Measurements from ENCODE around the gene KCNQ5.
"Not testable (repeated sequence)": the region's sequence is repeated elsewhere in the genome, so short reads cannot be mapped to it uniquely, and the experiment has no call there.

Gene KCNQ5

DNA sequence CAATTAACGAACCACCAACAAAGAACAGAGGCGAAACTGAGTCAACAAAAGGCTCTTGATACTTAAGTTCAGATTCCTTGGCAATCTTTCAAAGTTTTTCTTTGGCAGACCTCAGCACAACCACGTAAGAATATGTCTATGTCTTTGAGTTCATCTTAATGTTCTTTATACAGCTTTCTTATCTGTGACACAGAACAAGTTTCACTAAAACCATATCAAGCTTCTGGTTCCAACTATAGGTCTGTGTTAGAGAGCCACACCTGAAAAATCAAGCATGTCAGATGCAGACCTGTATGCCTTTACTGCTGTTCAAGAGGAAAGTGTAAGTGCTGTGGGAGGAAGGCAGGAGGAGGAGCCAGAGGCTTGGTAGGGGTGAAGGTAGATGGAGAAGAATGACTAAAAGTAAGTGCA lies 332.1 kb downstream of the KCNQ5 start:
- no peak for DNase-seq (ENCODE audit: low read depth)

DNA sequence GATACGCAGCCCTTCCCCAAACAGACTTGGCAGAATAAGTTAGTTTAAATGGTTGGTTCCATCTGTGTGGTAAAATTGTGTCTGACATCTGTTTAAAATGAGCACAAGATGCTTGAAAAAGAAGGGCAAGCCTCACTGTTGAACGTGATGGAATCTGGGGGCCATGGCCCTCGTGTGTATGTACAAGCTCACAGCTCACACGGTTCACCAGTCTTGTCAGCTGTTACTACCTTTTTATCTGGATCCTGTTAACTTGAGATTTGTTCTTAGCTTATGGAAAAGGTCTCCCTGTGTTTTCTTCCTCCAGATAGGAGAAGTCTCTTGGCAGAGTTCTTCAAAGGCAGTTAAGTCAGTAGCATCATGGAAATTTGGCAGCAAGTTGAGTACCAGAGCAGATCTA lies 332.9 kb downstream of the KCNQ5 start:
- DNase-seq (ENCODE audit: low read depth) = no peak

DNA sequence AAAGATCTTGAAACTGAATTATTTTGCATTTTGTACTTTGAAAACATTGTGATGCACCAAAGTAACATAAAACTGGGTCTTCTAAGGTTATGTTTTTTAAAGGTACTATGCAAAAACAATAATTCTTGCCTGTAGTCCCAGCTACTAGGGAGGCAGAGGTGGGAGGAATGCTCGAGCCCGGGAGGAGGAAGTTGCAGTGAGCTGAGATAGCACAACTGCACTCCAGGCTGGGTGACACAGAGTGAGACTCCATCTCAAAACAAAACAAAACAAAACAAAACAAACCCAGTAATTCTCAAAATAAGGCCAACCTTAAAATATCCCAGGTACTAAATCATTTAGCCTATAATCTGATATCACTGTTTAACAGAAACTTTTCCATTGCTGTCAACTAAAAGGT lies 333.8 kb downstream of the KCNQ5 start:
- DNase-seq (ENCODE audit: low read depth) = no peak

DNA sequence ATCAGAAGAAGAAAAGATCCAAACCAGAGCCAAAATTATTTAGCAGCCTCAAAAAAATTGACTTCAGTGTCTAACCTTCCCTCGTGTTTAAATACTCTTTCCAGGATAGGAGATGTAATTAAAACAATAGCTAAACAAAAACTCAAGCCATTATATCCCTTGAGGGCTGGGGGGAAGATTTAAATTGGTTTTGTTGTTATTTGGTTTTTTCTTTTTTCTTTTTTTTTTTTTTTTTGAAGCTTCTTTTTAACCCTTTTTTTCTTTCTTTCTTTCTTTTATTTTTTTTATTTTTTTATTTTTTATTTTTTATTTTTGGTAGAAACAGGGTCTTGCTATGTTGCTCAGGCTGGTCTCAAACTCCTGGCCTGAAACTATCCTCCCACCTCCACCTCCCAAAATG lies 334.4 kb downstream of the KCNQ5 start:
- no peak for DNase-seq (ENCODE audit: low read depth)

DNA sequence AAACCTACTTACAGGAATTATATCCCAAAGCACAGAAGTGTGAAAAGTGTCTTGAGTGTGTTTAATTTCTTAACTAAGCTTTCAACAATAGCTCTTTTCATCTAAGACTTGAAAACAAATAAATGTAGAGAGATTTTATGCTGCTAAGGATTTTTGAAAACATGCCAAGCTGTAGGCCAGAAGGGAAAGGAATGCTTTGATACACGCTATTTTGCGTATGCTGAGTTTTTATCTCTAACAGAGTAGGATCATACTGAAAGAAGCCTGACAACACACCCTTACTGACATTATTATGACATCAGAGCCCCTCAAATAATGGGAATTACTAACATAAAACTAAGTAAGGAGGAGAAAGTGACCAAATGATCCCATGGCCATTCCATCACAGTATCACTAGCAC lies 338.0 kb downstream of the KCNQ5 start:
- no peak for DNase-seq (ENCODE audit: low read depth)

DNA sequence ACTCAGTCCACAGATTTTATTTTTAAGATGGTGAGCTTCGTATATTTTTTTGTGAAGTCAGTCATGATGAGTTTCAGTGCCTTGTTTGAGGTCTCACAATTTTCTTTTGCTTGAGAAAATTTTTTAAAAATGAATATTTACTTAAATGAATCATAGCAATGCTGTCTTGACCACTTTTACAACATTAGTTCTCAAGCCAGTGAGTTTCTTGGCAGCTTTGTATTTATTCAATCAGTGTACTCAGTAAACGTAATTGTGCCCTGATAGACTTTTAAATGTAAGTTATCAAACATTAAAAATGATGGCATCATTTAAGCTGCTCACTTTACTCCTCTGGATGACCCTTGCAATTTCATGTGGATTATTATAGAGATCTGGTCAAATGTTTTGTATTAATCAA lies 342.1 kb downstream of the KCNQ5 start:
- DNase-seq (ENCODE audit: low read depth) = no peak

DNA sequence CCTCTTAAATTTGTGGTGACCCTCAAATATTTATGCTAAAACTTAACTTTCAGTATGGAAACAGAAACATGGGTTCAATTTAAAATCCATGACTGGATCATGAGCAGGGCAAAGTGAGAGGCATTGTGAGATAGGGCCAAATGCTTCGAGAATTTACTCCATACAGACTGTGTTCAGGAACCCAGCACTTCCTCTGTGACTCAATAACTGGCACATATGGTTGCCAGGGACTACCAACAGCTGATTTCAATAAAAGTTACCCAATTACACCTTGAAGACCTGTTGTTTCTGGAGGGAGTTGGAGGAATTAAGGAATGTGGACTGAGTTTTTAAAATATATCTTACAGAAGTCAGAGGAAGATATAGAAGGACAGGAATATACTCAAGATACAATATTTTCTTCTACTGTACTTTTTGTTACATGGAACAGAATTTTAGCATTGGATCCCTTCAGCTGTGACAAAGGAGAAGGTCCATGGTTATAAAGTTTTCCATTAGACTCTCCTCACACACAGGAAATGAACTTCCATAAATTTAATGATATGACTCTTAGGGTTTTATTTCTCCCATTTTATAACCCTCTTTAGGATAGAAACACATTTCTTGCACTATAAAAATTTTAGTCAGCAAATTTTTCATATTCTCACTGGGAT lies 344.9 kb downstream of the KCNQ5 start:
- no peak for DNase-seq (ENCODE audit: low read depth)

DNA sequence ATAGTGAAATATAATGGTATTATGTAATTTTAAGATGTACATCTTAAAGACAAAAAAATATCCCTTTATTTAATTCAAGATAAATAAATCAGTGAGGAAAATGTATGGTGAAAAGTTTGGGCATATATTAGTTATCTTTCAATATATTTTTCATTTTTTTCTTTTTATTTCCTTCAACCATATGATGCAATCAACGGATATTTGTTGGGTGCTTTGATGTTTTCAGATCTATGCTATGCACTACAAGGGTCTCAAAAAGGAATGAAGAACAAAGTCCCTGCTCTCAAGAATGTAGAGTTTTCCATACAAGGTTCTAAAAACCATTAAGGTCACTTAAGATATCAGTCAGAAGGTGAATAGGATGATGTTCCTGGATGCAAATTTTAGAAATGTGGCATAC lies 345.5 kb downstream of the KCNQ5 start:
- no peak for DNase-seq (ENCODE audit: low read depth)

DNA sequence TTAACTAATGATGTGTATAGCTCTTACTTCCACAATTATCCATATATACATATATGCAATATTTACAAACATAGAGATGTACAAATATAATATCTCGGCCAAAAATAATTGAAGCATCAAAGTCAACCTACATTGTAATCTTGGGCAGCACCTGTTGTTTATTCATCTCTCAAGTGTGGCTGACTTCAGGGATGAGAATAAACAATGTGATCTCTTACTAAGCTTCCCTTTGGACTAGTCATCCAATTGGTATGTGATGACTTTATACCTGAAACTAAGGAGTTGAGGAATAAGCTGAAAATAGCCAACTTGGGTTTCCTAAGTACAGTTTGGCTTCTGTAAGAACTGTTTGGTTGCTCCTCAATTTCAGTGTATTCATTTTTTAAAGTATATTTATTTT lies 346.8 kb downstream of the KCNQ5 start:
- DNase-seq (ENCODE audit: low read depth) = no peak

DNA sequence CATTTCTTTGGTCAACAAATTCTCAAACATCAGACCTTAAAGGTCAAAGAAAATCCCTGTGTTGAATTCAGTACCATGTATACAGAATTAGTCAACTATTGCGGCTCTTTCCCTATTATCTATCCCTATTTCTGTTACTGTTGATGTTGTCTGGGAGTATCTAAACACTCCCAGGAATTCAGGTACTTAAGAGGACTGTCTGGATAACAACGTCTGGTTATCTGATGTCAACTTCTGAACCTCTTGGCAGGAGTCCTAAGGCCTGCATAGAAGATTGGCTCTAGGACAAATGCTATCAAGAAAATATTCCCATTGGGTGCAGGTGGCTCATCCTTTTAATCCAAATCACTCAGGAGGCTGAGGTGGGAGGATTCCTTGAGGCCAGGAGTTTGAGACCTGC lies 347.8 kb downstream of the KCNQ5 start:
- DNase-seq (ENCODE audit: low read depth) = no peak

DNA sequence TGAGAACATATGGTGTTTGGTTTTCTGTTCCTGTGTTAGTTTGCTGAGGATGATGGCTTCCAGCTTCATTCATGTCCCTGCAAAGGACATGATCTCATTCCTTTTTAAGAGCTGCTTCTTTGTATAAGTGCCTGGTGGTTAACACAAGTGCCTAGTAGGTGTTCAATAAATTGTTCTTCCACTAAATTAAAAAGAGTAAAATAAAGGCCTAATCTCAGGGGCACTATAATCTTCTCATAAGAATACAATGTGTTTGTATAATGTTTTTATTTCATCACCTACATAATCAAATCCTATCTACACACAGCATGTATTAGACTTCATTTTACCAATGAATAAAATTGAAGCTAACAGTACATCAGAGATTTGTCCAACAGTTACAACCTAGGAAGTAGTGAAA lies 350.7 kb downstream of the KCNQ5 start:
- DNase-seq (ENCODE audit: low read depth) = no peak

DNA sequence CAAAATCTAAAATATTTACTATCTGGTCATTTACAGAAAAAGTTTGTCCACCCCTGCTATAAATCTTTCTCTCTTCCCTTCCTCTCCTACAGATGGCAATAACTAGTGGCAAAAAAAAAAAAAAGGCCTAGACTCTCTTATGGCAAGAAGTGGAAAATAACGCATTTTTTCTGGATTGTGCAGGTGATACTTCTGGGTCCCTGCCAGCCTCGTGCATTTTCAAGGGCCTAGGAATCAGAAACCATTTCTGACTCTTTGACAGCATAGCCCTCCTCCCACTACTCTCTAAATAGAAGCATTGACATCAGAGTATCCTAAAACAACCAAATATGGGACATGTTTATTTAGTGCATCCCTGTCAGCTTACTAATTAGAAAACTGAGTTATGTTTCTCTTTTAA lies 352.4 kb downstream of the KCNQ5 start:
- no peak for DNase-seq (ENCODE audit: low read depth)

DNA sequence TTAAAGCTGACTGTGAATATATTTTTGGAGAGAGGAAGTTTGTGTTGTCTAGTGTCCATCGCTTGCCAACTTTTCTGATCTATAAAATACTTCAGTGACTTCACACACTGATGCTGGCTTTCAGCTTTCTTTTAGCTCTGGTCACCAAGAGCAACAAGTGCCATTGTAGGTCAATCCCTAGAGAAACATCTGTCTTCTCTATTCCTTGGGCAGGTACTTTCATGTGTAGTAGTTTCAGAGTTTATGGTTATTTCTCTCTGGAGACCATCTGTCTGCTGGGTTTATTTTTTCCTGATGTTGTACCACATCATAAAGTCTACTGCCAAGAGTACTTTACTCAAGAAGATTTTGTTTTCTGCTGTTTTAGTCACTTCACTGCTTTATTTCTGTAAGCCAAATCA lies 353.5 kb downstream of the KCNQ5 start:
- no peak for DNase-seq (ENCODE audit: low read depth)

DNA sequence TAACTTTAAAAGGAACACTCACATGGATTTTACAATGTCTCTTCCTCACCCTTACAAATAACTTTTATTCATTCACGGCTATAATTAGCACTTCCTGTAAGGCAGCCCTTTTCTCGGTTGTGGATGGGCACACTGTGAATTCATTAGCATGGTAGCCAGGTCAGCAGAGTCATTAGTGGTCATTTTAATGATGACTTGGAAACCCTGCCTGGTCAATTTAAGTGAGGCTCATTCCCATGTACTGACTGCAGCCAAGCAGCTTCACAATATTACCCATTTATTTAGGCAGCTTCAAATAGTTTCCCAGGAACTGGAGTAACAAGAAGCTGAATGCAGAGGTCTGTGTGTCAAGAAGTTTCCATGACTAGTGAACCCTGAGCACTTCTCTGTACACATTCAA lies 354.6 kb downstream of the KCNQ5 start:
- no peak for DNase-seq (ENCODE audit: low read depth)

DNA sequence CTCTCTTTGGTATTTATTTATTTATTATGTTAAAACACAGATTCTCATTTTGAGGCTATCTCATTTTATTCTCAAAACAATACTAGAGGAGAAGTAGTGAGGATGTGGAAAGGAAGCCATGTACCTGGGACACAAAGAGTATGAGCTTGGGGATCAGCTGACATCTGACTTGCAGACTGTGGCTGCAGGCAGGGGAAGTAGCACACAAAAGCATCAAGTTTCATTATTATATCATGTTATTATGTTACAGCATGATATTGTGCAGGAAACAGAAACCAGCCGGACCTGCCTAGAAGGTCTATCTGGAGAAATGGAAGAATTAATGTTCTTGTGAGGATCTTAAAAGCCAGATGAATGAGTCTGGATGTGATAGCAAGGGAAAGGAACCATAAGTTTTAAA lies 355.2 kb downstream of the KCNQ5 start:
- DNase-seq (ENCODE audit: low read depth) = no peak

DNA sequence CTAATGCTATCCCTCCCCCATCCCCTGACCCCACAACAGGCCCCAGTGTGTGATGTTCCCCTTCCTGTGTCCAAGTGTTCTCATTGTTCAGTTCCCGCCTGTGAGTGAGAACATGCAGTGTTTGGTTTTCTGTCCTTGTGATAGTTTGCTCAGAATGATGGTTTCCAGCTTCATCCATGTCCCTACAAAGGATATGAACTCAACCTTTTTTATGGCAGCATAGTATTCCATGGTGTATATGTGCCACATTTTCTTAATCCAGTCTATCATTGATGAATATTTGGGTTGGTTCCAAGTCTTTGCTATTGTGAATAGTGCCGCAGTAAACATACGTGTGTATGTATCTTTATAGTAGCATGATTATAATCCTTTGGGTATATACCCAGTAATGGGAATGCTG lies 356.9 kb downstream of the KCNQ5 start:
- DNase-seq (ENCODE audit: low read depth) = not testable (repeated sequence)

DNA sequence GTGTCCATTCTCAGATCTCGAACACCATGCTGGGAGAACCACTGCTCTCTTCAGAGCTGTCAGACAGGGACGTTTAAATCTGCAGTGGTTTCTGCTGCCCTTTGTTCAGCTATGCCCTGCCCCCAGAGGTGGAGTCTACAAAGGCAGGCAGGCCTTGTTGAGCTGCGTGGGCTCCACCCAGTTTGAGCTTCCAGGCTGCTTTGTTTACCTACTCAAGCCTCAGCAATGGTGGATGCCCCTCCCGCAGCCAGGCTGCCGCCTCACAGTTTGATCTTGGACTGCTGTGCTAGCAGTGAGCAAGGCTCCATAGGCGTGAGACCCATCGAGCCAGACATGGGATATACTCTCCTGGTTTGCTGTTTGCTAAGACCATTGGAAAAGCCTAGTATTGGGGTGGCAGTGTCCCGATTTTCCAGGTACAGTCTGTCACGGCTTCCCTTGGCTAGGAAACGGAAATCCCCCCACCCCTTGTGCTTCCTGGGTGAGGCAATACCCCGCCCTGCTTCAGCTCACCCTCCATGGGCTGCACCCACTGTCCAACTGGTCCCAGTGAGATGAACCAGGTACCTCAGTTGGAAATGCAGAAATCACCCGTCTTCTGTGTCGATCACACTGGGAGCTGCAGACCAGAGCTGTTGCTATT lies 362.4 kb downstream of the KCNQ5 start:
- not testable (repeated sequence) for DNase-seq (ENCODE audit: low read depth)

DNA sequence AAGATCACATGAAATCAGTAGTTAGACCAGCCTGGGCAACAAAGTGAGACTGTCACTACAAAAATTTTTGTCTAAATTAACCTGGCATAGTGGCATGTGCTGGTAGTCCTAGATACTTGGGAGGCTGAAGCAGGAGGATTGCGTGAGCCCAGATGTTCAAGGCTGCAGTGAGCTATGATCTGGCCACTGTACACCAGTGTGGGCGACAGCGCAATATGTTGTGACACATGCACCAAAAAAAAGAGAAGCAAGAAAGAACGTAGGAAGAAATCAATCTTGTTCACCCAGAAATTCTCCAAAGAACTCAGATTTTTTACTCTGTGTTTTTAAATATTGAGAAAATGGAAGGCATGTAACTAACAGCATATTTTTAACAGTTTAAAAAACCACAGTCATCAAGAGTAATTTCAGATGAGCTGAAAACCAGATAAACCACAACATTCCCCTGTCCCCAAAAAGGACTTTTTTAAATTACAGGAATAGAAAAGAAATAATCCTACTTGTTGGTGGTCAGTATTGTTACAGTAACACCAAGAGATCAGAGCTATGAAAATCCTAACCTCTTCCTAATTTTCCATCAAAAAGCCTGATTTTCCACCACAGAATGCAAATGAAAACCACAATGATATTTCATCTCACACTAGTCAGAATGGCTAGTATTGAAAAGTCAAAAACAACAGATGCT lies 363.3 kb downstream of the KCNQ5 start:
- no peak for DNase-seq (ENCODE audit: low read depth)

DNA sequence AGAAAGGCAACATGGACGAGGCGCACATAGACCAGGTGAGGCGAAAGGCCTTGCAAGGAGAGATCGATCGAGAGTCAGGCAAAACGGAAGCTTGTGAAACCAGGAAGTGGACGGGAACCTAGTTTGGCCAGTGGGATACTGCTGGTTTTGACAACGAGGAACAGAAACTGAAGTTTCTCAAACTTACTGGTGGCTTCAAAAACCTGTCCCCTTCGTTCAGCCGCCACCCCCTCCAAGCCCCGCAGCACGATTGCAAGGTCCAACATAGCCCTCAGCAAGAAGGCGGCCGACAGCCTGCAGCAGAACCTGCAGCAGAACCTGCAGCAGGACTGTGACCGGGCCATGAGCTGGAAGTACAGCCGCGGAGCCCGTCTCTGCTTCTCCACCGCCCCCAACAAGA lies 365.4 kb downstream of the KCNQ5 start:
- DNase-seq (ENCODE audit: low read depth) = no peak

DNA sequence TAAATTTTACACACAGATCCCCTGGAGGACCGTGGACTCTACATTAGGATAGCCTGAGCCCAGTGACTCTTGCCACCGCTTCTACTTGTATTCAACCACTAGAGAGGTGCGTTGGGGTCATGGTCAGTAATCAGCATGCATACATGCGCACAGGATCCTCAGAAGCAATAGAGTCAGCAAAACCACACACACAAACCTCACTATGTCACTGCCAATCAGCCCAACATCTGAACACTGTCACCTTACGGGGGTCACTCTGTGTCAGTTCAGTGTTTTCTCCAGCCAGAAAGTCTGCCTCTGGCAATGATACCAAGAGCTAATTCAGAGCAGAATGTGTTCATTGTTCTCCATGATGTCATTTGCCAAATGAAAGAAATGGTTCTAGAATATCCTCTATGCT lies 378.1 kb downstream of the KCNQ5 start:
- no peak for DNase-seq (ENCODE audit: low read depth)

DNA sequence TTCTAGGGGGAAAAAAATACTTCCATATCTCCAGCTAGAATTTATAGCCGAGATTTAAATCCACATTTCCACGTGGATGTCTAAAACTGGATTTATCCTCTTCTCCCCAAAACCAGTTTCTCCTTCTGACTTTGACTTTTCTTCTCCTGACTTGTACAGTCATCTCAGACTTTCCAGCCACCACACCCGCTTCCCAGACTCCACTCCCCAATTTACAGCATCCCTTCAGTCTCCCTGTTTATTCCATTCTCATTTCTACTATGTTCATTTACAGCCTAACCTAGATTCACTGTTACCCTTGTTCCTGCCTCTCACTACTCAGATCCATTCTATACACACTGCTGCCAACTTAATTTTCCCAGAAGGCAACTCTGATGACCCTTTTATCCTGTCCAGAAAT lies 378.6 kb downstream of the KCNQ5 start:
- DNase-seq (ENCODE audit: low read depth) = no peak

DNA sequence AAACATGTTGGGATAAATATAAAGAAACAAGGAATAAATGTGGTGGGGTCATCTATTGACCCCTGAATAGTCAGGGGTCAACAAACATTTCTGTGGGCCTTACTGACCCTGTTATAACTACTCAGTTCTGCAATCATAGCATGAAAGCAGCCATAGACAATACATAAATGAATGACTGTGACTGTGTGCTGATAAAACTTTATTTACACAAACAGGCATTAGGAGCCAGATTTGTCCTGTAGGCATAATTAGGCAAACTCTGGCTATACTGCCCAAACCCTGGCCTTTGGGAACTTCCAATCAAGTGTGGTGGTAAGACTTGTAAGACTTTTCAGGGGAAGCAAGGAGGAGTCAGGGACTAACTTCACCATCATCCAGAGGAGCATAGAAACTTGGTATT lies 380.7 kb downstream of the KCNQ5 start:
- no peak for DNase-seq (ENCODE audit: low read depth)

DNA sequence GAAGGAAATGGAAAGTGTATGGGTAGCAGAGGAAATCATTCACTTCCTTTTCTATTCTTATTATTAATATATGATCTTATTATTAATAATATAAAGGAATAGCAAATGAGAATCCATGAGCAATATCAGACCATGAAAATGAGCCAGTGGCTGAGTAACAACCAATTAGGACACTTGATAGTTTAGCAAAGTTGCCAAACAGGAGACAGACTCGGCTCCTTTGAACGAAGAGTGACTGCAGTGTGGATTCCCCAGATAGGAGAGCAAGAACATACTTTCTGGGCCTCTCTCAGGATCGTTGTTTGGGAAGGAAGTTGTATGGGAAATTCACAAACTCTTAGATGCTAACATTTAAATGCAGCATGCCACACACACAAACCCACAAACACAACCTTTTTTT lies 381.4 kb downstream of the KCNQ5 start:
- no peak for DNase-seq (ENCODE audit: low read depth)

DNA sequence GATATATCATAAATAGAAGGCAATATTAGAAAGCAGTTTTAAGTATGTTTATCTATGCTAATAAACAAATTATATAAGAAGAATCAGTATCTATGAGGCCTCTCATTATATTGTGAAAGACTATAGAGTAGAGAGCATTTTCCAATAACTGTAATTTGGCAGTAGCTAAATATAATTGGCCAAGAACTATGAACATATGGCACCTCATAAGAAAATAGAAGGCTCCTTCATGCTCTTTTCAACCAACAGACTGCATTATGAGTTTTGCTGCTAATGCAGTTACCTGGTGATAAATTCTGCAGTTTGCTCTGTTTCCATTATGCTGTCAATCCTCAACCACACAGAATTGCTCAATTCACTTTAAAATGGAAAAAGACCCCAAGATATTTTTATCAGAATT lies 382.4 kb downstream of the KCNQ5 start:
- no peak for DNase-seq (ENCODE audit: low read depth)
